ENCODE data around the gene SLC9A8. TPM values are rescaled to one million over a fixed set of nuclear protein-coding genes. Genes with fewer than 3 reads are reported as not detected.

SLC9A8 gene
- total RNA-seq, 1 donor from 2014 or later: 5.2 TPM

DNA sequence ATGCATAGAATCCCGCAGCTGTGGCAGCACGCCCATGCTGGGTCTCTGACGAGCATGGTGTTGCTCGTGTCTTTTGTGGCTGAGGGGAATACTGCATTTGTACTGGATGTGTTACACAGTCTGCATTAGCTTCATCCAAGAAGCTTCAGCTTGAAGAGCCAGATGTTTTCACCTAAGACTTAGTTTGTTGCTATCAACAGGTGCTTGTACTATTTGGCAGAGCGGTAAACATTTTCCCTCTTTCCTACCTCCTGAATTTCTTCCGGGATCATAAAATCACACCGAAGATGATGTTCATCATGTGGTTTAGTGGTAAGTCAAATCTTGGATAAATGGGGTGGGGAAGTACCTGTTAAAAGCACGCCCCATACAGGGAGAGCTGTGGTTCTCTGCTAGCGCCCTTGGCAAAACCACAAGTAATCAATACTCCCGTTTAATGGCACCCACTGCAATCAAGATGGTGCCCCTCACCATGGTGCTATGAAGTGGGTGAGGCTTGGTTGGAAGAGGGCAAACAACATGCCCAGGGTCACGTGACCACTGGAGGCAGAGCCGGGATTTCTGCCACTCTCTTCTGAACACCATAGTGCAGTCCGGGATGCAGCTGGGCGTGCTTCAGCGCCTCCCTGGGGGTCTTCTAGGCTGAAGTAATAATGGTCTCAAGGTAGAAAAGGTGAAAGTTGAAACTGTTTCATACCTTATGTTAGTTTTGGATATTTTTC lies 68.3 kb downstream of the SLC9A8 start:
- peak overlapping the region; percentile 10 for H3K27ac Mint-ChIP-seq (ENCODE audit: unreplicated experiment)
- no peak overlapping the region for H3K4me3 Mint-ChIP-seq (ENCODE audit: unreplicated experiment)
- TF ChIP-seq CTCF (IDR thresholded peaks at IDR 0.05): no peak
- H3K36me3 Mint-ChIP-seq (ENCODE audit: low read depth): peaks cover 12% of the 10 kb centered on the region
- DNase-seq (ENCODE audit: low spot score): no peak
- H3K9me3 Mint-ChIP-seq (ENCODE audit: low read depth): no peaks in the 10 kb centered on the region
- no peaks in the 10 kb centered on the region for H3K27me3 Mint-ChIP-seq (ENCODE audit: low read depth)
- H3K4me1 Mint-ChIP-seq (ENCODE audit: low read depth): peaks cover 52% of the 10 kb centered on the region

- H3K9me3 Mint-ChIP-seq (ENCODE audit: low read depth): no peaks in the 10 kb centered on the region
- peak overlapping the region; percentile 3 for H3K27ac Mint-ChIP-seq (ENCODE audit: unreplicated experiment)
- H3K4me3 Mint-ChIP-seq (ENCODE audit: unreplicated experiment): peak overlapping the region; percentile 15
- H3K4me1 Mint-ChIP-seq (ENCODE audit: low read depth): peaks cover 49% of the 10 kb centered on the region
- peaks cover 14% of the 10 kb centered on the region for H3K36me3 Mint-ChIP-seq (ENCODE audit: low read depth)
- DNase-seq (ENCODE audit: low spot score): no peak
- no peaks in the 10 kb centered on the region for H3K27me3 Mint-ChIP-seq (ENCODE audit: low read depth)
- no peak for TF ChIP-seq CTCF (IDR thresholded peaks at IDR 0.05)
These were observed 69.7 kb downstream of the SLC9A8 start for GRCh38 chr20:49882171-49882970.

DNA sequence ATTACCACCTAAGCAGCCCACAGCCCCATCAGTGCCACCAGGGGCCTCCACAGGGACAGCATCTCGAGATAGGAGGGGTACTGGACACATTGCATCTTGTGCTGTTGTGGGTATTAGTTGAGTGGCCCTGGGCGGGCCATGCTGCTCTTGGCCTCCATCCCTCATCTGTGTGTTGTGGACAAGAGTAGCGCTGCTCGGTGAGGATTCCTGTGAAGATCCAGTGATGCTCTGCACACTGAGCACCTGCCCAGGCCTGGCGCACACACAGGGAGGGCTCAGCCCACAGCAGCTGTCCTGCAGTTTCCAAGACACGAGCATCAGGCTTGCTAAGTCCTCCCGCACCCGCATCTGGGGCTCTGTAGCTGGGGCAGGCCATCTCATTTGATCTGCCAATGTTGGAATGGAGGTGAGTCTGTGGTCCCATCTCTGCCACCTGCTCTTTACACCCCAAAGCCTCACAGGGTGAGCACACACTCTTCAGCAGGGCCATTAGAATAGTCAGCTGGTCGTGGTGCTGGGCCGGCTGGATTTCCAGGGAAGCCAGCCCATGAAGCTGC lies 70.7 kb downstream of the SLC9A8 start:
- peaks cover 14% of the 10 kb centered on the region for H3K36me3 Mint-ChIP-seq (ENCODE audit: low read depth)
- no peak overlapping the region for H3K27ac Mint-ChIP-seq (ENCODE audit: unreplicated experiment)
- no peaks in the 10 kb centered on the region for H3K27me3 Mint-ChIP-seq (ENCODE audit: low read depth)
- DNase-seq (ENCODE audit: low spot score): no peak
- no peak for TF ChIP-seq CTCF (IDR thresholded peaks at IDR 0.05)
- no peak overlapping the region for H3K4me3 Mint-ChIP-seq (ENCODE audit: unreplicated experiment)
- peaks cover 50% of the 10 kb centered on the region for H3K4me1 Mint-ChIP-seq (ENCODE audit: low read depth)
- H3K9me3 Mint-ChIP-seq (ENCODE audit: low read depth): no peaks in the 10 kb centered on the region

DNA sequence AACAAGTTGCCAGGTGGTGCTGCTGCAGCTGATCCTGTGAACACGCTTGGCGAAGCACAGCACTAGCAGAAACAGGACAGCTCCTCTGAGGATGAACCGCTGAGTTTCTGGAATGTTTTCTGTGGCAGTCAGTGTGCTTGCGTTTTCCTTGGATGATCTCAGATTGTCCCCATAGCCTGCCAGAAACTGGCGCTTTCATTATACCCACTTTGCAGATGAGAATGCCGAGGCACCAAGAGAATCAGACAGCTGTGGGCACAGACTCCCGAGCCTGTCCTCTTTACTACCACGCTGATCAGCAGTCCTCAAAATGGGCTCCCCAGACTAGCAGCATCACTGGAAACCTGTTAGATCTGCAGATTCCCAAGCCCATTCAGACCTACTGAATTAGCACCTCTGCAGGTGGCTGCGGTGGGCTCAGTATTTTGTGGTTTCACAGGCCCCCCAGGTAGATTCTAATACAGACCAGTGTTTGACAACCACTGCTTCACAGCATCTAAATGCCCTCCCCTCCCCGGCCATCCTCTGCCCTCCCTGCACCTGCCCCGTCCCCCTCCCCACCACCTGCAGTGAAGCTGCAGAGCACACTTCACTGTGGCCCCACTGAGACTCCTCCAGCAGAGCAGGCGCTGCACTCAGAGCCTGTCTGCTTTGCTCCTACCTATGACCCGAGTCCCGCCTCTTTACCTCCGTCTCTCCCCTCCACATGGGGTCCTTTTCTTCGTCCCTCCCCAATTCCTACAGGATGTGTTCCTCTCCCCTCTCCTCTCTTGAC lies 73.1 kb downstream of the SLC9A8 start:
- H3K9me3 Mint-ChIP-seq (ENCODE audit: low read depth): no peaks in the 10 kb centered on the region
- DNase-seq (ENCODE audit: low spot score): no peak
- peaks cover 58% of the 10 kb centered on the region for H3K4me1 Mint-ChIP-seq (ENCODE audit: low read depth)
- H3K27me3 Mint-ChIP-seq (ENCODE audit: low read depth): no peaks in the 10 kb centered on the region
- H3K4me3 Mint-ChIP-seq (ENCODE audit: unreplicated experiment): no peak overlapping the region
- TF ChIP-seq CTCF (IDR thresholded peaks at IDR 0.05): no peak
- no peak overlapping the region for H3K27ac Mint-ChIP-seq (ENCODE audit: unreplicated experiment)
- peaks cover 14% of the 10 kb centered on the region for H3K36me3 Mint-ChIP-seq (ENCODE audit: low read depth)
